Transverse colon (tissue), 4 donors: ENCODE data around the gene PLCB1.

ENCODE experiments used
- CTCF ChIP-seq, 5 experiments: fragments of 200-600 bp in 3 of 5; fragments of 450-650 bp in 2 of 5; sonication (generic) in 3 of 5; IDR thresholded peaks; 1 replicate in 2 of 5; 2 replicates in 3 of 5; pipeline ENCODE4 v1.5.1; 2016 to 2017; ENCODE audit warnings: antibody characterized with exemption in 5 of 5, inconsistent platforms in 3 of 5, mild to moderate bottlenecking in 2 of 5, moderate library complexity in 1 of 5
- POLR2A ChIP-seq: fragments of 450-650 bp; IDR thresholded peaks from one replicate; pipeline ENCODE4 v1.6.1; 2016; ENCODE audit warnings: antibody characterized with exemption, mild to moderate bottlenecking, moderate library complexity
- POLR2AphosphoS5 ChIP-seq, 3 donors: sonication (generic); formaldehyde crosslinking; IDR thresholded peaks; one replicate each; pipeline ENCODE4 v1.6.1; 2016; ENCODE audit warnings: antibody characterized with exemption in 3 of 3

DNA sequence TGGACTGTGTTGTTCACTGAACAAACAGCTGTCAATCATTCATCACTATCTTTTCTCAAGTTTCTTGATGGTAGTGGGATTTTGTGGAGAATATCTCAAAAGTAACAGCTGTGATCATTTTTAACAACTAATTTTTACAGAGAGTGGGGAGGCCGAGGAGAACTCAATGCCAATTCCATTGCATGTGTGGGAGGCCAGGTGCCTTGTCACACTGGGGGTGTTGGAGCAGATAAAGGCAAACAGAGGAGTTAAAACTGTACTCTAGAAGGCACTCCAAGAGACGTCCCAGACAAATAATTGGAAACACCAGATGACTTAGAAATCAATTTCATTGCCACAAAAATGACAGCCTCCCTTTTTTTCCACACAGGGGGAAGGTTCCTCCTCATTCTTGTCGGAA lies 669.6 kb downstream of the PLCB1 start:
- TF ChIP-seq CTCF (IDR thresholded peaks at IDR 0.05) (no peak), POLR2AphosphoS5 (IDR thresholded peaks at IDR 0.05) (no peak), POLR2A (no peak)
